Activated naive CD4-positive, alpha-beta T cell treated with anti-CD3 and anti-CD28 coated beads, Interleukin-2, amount 50 U/mL, for 72 hours (primary cell): ENCODE data around the gene EDIL3. TPM values are rescaled to one million over a fixed set of nuclear protein-coding genes. Genes with fewer than 3 reads are reported as not detected.
"Not testable (repeated sequence)": the region's sequence is repeated elsewhere in the genome, so short reads cannot be mapped to it uniquely, and the experiment has no call there.

Experiments used
- ATAC-seq, 2 donors: fragments of 150-1000 bp; cut with Tn5 transposase; 2 replicates each; pipeline ENCODE4 v1.10.0; 2021; ENCODE audit warnings: mild to moderate bottlenecking in 2 of 2, moderate library complexity in 2 of 2
- DNase-seq, 2 donors: peaks; one replicate each; pipeline ENCODE4 v3.0.0; 2021 to 2022; ENCODE audit warnings: low spot score in 2 of 2
- H3K27ac Mint-ChIP-seq, 2 donors: one replicate each; pipeline ENCODE4 v1.8.0; 2022; ENCODE audit warnings: mild to moderate bottlenecking in 2 of 2, mixed read lengths in 2 of 2
- H3K36me3 Mint-ChIP-seq, 2 donors: one replicate each; pipeline ENCODE4 v1.8.0; 2022; ENCODE audit warnings: mixed read lengths in 2 of 2
- H3K9me3 Mint-ChIP-seq, 2 donors: one replicate each; pipeline ENCODE4 v1.8.0; 2022; ENCODE audit warnings: mixed read lengths in 2 of 2
- total RNA-seq, 2 donors: library from RNA; stranded (reverse); gene quantifications; one replicate each; pipeline ENCODE4 v1.2.3, GENCODE V29; 2022

EDIL3 gene
- total RNA-seq, 2 donors from 2014 or later: not detected

- no peak overlapping the region for H3K27ac Mint-ChIP-seq
- DNase-seq (no peak), ATAC-seq (no peak)
- H3K9me3 Mint-ChIP-seq: no peaks in the 10 kb centered on the region
- H3K36me3 Mint-ChIP-seq: no peaks in the 10 kb centered on the region
Observed at GRCh38 chr5:84204772-84205171, 179.9 kb downstream of the EDIL3 start.

GRCh38 chr5:84202136-84202535, 182.5 kb downstream of the EDIL3 start:
- H3K36me3 Mint-ChIP-seq: no peaks in the 10 kb centered on the region
- DNase-seq (no peak), ATAC-seq (no peak)
- no peak overlapping the region for H3K27ac Mint-ChIP-seq
- peaks cover 1 to 6% of the 10 kb centered on the region in 2 donors for H3K9me3 Mint-ChIP-seq

GRCh38 chr5:84197538-84197937, 187.1 kb downstream of the EDIL3 start:
- Mint-ChIP-seq H3K36me3 (no peaks in the 10 kb centered on the region), H3K27ac (no peak overlapping the region), H3K9me3 (peaks cover 8 to 16% of the 10 kb centered on the region in 2 donors)
- DNase-seq (no peak), ATAC-seq (no peak)

- DNase-seq: no peak
- no peak for ATAC-seq
- peaks cover under 1 to 2% of the 10 kb centered on the region in 2 donors for H3K9me3 Mint-ChIP-seq
- H3K27ac Mint-ChIP-seq: no peak overlapping the region
- no peaks in the 10 kb centered on the region for H3K36me3 Mint-ChIP-seq
Observed at GRCh38 chr5:84191281-84191680, 193.4 kb downstream of the EDIL3 start.

GRCh38 chr5:84184857-84185256, 199.8 kb downstream of the EDIL3 start:
- Mint-ChIP-seq H3K36me3 (peaks cover 0 to 5% of the 10 kb centered on the region in 2 donors), H3K27ac (no peak overlapping the region), H3K9me3 (peaks cover 0 to 7% of the 10 kb centered on the region in 2 donors)
- DNase-seq (no peak), ATAC-seq (no peak)

- Mint-ChIP-seq H3K36me3 (peaks cover 0 to 5% of the 10 kb centered on the region in 2 donors), H3K9me3 (peaks cover 0 to 11% of the 10 kb centered on the region in 2 donors), H3K27ac (no peak overlapping the region)
- ATAC-seq: no peak
- no peak for DNase-seq
Observed at GRCh38 chr5:84181093-84181492, 203.6 kb downstream of the EDIL3 start.

- ATAC-seq (no peak), DNase-seq (no peak)
- Mint-ChIP-seq H3K9me3 (peaks cover 0 to 5% of the 10 kb centered on the region in 2 donors), H3K36me3 (no peaks in the 10 kb centered on the region), H3K27ac (no peak overlapping the region)
Observed at GRCh38 chr5:84168841-84169240, 215.8 kb downstream of the EDIL3 start.

- Mint-ChIP-seq H3K27ac (no peak overlapping the region), H3K9me3 (peaks cover 0 to 8% of the 10 kb centered on the region in 2 donors), H3K36me3 (no peaks in the 10 kb centered on the region)
- no peak for DNase-seq
- no peak for ATAC-seq
Observed at GRCh38 chr5:84163671-84164070, 221.0 kb downstream of the EDIL3 start.

GRCh38 chr5:84162695-84163094, 222.0 kb downstream of the EDIL3 start:
- ATAC-seq: no peak
- Mint-ChIP-seq H3K27ac (no peak overlapping the region), H3K9me3 (peaks cover 0 to 8% of the 10 kb centered on the region in 2 donors), H3K36me3 (no peaks in the 10 kb centered on the region)
- no peak for DNase-seq

- not testable (repeated sequence) for H3K36me3 Mint-ChIP-seq, H3K9me3 Mint-ChIP-seq, H3K27ac Mint-ChIP-seq, ATAC-seq, DNase-seq
Observed at GRCh38 chr5:84160650-84161049, 224.0 kb downstream of the EDIL3 start.

- ATAC-seq (no peak), DNase-seq (no peak)
- Mint-ChIP-seq H3K9me3 (no peaks in the 10 kb centered on the region), H3K36me3 (no peaks in the 10 kb centered on the region), H3K27ac (no peak overlapping the region)
Observed at GRCh38 chr5:84149094-84149493, 235.6 kb downstream of the EDIL3 start.

GRCh38 chr5:84148651-84149050, 236.0 kb downstream of the EDIL3 start:
- no peaks in the 10 kb centered on the region for H3K36me3 Mint-ChIP-seq
- no peaks in the 10 kb centered on the region for H3K9me3 Mint-ChIP-seq
- no peak overlapping the region for H3K27ac Mint-ChIP-seq
- DNase-seq (no peak), ATAC-seq (no peak)

- peaks cover 0 to 3% of the 10 kb centered on the region in 2 donors for H3K9me3 Mint-ChIP-seq
- DNase-seq: no peak
- no peak for ATAC-seq
- no peaks in the 10 kb centered on the region for H3K36me3 Mint-ChIP-seq
- no peak overlapping the region for H3K27ac Mint-ChIP-seq
Observed at GRCh38 chr5:84137541-84137940, 247.1 kb downstream of the EDIL3 start.

- DNase-seq (no peak), ATAC-seq (no peak)
Observed at GRCh38 chr5:84131372-84131771, 253.3 kb downstream of the EDIL3 start.

GRCh38 chr5:84130006-84130580, 254.6 kb downstream of the EDIL3 start:
- no peak for ATAC-seq
- no peak overlapping the region for H3K27ac Mint-ChIP-seq
- H3K9me3 Mint-ChIP-seq: peaks cover 4% of the 10 kb centered on the region in 2 donors
- H3K36me3 Mint-ChIP-seq: no peaks in the 10 kb centered on the region
- DNase-seq: no peak

More at GRCh38 chr5:84131372-84131771, 253.3 kb downstream of the EDIL3 start:
- Mint-ChIP-seq H3K36me3 (no peaks in the 10 kb centered on the region), H3K9me3 (peaks cover 4% of the 10 kb centered on the region in 2 donors), H3K27ac (no peak overlapping the region)

GRCh38 chr5:84125216-84125615, 259.5 kb downstream of the EDIL3 start:
- Mint-ChIP-seq H3K9me3 (peaks cover 4 to 7% of the 10 kb centered on the region in 2 donors), H3K36me3 (no peaks in the 10 kb centered on the region), H3K27ac (no peak overlapping the region)
- DNase-seq: no peak
- no peak for ATAC-seq

GRCh38 chr5:84119252-84119651, 265.4 kb downstream of the EDIL3 start:
- DNase-seq (no peak), ATAC-seq (no peak)
- no peaks in the 10 kb centered on the region for H3K36me3 Mint-ChIP-seq
- peaks cover 0 to 4% of the 10 kb centered on the region in 2 donors for H3K9me3 Mint-ChIP-seq
- H3K27ac Mint-ChIP-seq: no peak overlapping the region

GRCh38 chr5:84118551-84118950, 266.1 kb downstream of the EDIL3 start:
- Mint-ChIP-seq H3K9me3 (peaks cover 0 to 4% of the 10 kb centered on the region in 2 donors), H3K27ac (no peak overlapping the region), H3K36me3 (no peaks in the 10 kb centered on the region)
- ATAC-seq (no peak), DNase-seq (no peak)
